Loucy (cell line): ENCODE measurements around the gene CDH5.

ENCODE experiments used
- H2AFZ ChIP-seq: fragments of 200-600 bp; sonication (generic); 2 replicates; pipeline ENCODE4 v1.6.0; 2016; ENCODE audit warnings: antibody characterized with exemption, mild to moderate bottlenecking, low read length, moderate library complexity
- H3F3A ChIP-seq: fragments of 200-600 bp; 2 replicates; pipeline ENCODE4 v1.6.0; 2016; ENCODE audit warnings: antibody characterized with exemption, low read depth, mild to moderate bottlenecking
- H3K27me3 ChIP-seq: fragments of 200-600 bp; sonication (generic); 2 replicates; pipeline ENCODE4 v1.6.1; 2014; ENCODE audit warnings: low read length, mild to moderate bottlenecking; ENCODE audit not compliant: insufficient read depth, poor library complexity, severe bottlenecking
- H3K36me3 ChIP-seq: fragments of 200-600 bp; sonication (generic); 2 replicates; pipeline ENCODE4 v1.6.1; 2016; ENCODE audit warnings: low read length; ENCODE audit not compliant: insufficient read depth
- H3K4me1 ChIP-seq: fragments of 200-600 bp; sonication (generic); 2 replicates; pipeline ENCODE4 v1.5.1; 2014; ENCODE audit warnings: low read length, mild to moderate bottlenecking; ENCODE audit not compliant: insufficient read depth, poor library complexity, severe bottlenecking
- H3K4me2 ChIP-seq: fragments of 200-600 bp; sonication (generic); 2 replicates; pipeline ENCODE4 v1.6.0; 2014; ENCODE audit warnings: antibody characterized with exemption, low read length, low read depth, mild to moderate bottlenecking; ENCODE audit not compliant: poor library complexity, severe bottlenecking
- H3K4me3 ChIP-seq: fragments of 200-600 bp; sonication (generic); 2 replicates; pipeline ENCODE4 v1.5.1; 2014; ENCODE audit warnings: low read length, mild to moderate bottlenecking, mixed read lengths; ENCODE audit not compliant: poor library complexity, severe bottlenecking
- H3K79me2 ChIP-seq: fragments of 200-600 bp; sonication (generic); 2 replicates; pipeline ENCODE4 v1.6.1; 2014; ENCODE audit warnings: low read length; ENCODE audit not compliant: insufficient read depth
- H3K9ac ChIP-seq: fragments of 200-600 bp; sonication (generic); 2 replicates; pipeline ENCODE4 v1.6.0; 2014; ENCODE audit warnings: mild to moderate bottlenecking, low read depth, low read length, moderate library complexity; ENCODE audit not compliant: poor library complexity, severe bottlenecking
- H3K9me2 ChIP-seq: fragments of 200-600 bp; sonication (generic); replicated peaks from 2 replicates; pipeline ENCODE4 v1.6.1; 2016; ENCODE audit warnings: low read depth, low read length, mixed read lengths
- H3K9me3 ChIP-seq: fragments of 200-600 bp; sonication (generic); 2 replicates; pipeline ENCODE4 v1.6.1; 2014; ENCODE audit warnings: mild to moderate bottlenecking, antibody characterized with exemption, low read length, low read depth; ENCODE audit not compliant: insufficient read depth
- H4K20me1 ChIP-seq: fragments of 200-600 bp; sonication (generic); 2 replicates; pipeline ENCODE4 v1.6.0; 2014; ENCODE audit warnings: antibody characterized with exemption, low read length, mild to moderate bottlenecking; ENCODE audit not compliant: insufficient read depth, poor library complexity, severe bottlenecking
- CTCF ChIP-seq: fragments of 200-600 bp; sonication (generic); conservative IDR thresholded peaks from 2 replicates; pipeline ENCODE4 v1.5.1; 2014; ENCODE audit warnings: mild to moderate bottlenecking, antibody characterized with exemption, low read length
- EZH2phosphoT487 ChIP-seq: fragments of 200-600 bp; IDR thresholded peaks from 2 replicates; pipeline ENCODE4 v1.6.1; 2018; ENCODE audit warnings: antibody characterized with exemption, mild to moderate bottlenecking, moderate library complexity, borderline replicate concordance

Gene CDH5

GRCh38 chr16:66364117-66364958 lies 2.2 kb upstream of the CDH5 start:
- Histone ChIP-seq H4K20me1 (no peaks in the 10 kb centered on the region), H3K27me3 (no peaks in the 10 kb centered on the region), H3K9me3 (no peaks in the 10 kb centered on the region), H3K79me2 (no peaks in the 10 kb centered on the region), H3F3A (no peaks in the 10 kb centered on the region), H3K9ac (no peak overlapping the region), H3K4me3 (no peak overlapping the region), H3K9me2 (no peaks in the 10 kb centered on the region), H3K36me3 (no peaks in the 10 kb centered on the region), H2AFZ (no peak overlapping the region), H3K4me1 (peaks cover 4% of the 10 kb centered on the region), H3K4me2 (no peak overlapping the region)
- TF ChIP-seq CTCF: no peak
- no peak for TF ChIP-seq EZH2phosphoT487

- no peaks in the 10 kb centered on the region for H3F3A ChIP-seq
- H3K27me3 ChIP-seq: no peaks in the 10 kb centered on the region
- no peak for TF ChIP-seq CTCF
- TF ChIP-seq EZH2phosphoT487: no peak
- H3K9me3 ChIP-seq: no peaks in the 10 kb centered on the region
- H4K20me1 ChIP-seq: no peaks in the 10 kb centered on the region
- no peak overlapping the region for H3K9ac ChIP-seq
- H3K9me2 ChIP-seq: no peaks in the 10 kb centered on the region
- H3K4me3 ChIP-seq: no peak overlapping the region
- H2AFZ ChIP-seq: no peak overlapping the region
- H3K79me2 ChIP-seq: no peaks in the 10 kb centered on the region
- no peak overlapping the region for H3K4me2 ChIP-seq
- no peaks in the 10 kb centered on the region for H3K36me3 ChIP-seq
- peaks cover 4% of the 10 kb centered on the region for H3K4me1 ChIP-seq
These were observed 1.6 kb upstream of the CDH5 start for GRCh38 chr16:66364959-66365306.

- no peaks in the 10 kb centered on the region for H3K9me2 ChIP-seq
- no peak overlapping the region for H3K9ac ChIP-seq
- peaks cover 4% of the 10 kb centered on the region for H3K4me1 ChIP-seq
- no peaks in the 10 kb centered on the region for H3K36me3 ChIP-seq
- H3F3A ChIP-seq: no peaks in the 10 kb centered on the region
- H3K4me2 ChIP-seq: no peak overlapping the region
- H3K79me2 ChIP-seq: no peaks in the 10 kb centered on the region
- H4K20me1 ChIP-seq: no peaks in the 10 kb centered on the region
- no peak for TF ChIP-seq EZH2phosphoT487
- TF ChIP-seq CTCF: no peak
- H3K9me3 ChIP-seq: no peaks in the 10 kb centered on the region
- no peak overlapping the region for H2AFZ ChIP-seq
- H3K4me3 ChIP-seq: no peak overlapping the region
- no peaks in the 10 kb centered on the region for H3K27me3 ChIP-seq
These were observed 840 bp upstream of the CDH5 start for GRCh38 chr16:66365651-66366050.
